ENCODE data around the gene PRR20G. TPM values are rescaled to one million over a fixed set of nuclear protein-coding genes. Genes with fewer than 3 reads are reported as not detected.

Gene PRR20G
- total and polyA plus RNA-seq, 10 of the 15 experiments (the other 5 are each of a cell fraction or from before 2014, with no cell fraction given): not detected

- no TSS peak for BruUV-seq (replicated peaks)
- intact Hi-C loops (cut with micrococcal nuclease; ENCODE audit: unreplicated experiment): no loop called here
- no peak for TF ChIP-seq USF2 (IDR thresholded peaks at IDR 0.05; ENCODE audit: borderline replicate concordance, low read depth, low read length)
- no peak for DNase-seq (ENCODE audit: low read depth, low spot score)
- RAD21 ChIA-PET (ENCODE audit: unreplicated experiment): no interaction called here
- H3K4me1 ChIP-seq (ENCODE audit: control insufficient read depth, insufficient read depth, low read length): no peaks in the 10 kb centered on the region
- H3K79me2 ChIP-seq (ENCODE audit: control insufficient read depth, insufficient read depth, low read length): no peaks in the 10 kb centered on the region
- no peak for FAIRE-seq
- SMC1A ChIA-PET (ENCODE audit: uncharacterized antibody, unreplicated experiment): interaction anchor here (1.7 kb wide), 2 partner anchors 8 to 29 kb away, joined by 4 to 5 read pairs; no protein-coding TSS in a partner anchor
- no peaks in the 10 kb centered on the region for H4K20me1 ChIP-seq (ENCODE audit: control insufficient read depth, insufficient read depth)
- in situ Hi-C loops (cut with MboI): no loop called here
- no peaks in the 10 kb centered on the region for H3K36me3 ChIP-seq (ENCODE audit: control insufficient read depth in 2 of 2, insufficient read depth in 2 of 2, low read length in 1 of 2)
- no peak for ATAC-seq
- H3K4me3 ChIP-seq: no peak overlapping the region
- no peak overlapping the region for H3K9ac ChIP-seq (ENCODE audit: control insufficient read depth, insufficient read depth, low read length)
- H3K27ac ChIP-seq (ENCODE audit: control insufficient read depth, insufficient read depth): no peak overlapping the region
- 0% methylated on average over 1 of the region's 1 CpG for WGBS (ENCODE audit: insufficient coverage, insufficient replicate concordance, low lambda C conversion rate, missing lambda C conversion rate)
- H3K4me2 ChIP-seq (ENCODE audit: control insufficient read depth, insufficient read depth): no peak overlapping the region
- no peak overlapping the region for H2AFZ ChIP-seq (ENCODE audit: control insufficient read depth, low read depth, low read length)
- POLR2A ChIA-PET: no interaction called here
- CTCF ChIA-PET: no interaction called here
- no peaks in the 10 kb centered on the region; a peak in 1 of 4 replicates for H3K27me3 ChIP-seq (replicated peaks in 1 of 2; ENCODE audit: control insufficient read depth in 2 of 2, insufficient read depth in 2 of 2, low read length in 1 of 2)
- H3K9me3 ChIP-seq (replicated peaks; ENCODE audit: control insufficient read depth, insufficient read depth, low read length): peaks cover 3% of the 10 kb centered on the region; the same call in 2 of the 3 replicates
Observed at GRCh38 chr3:127250032-127250431, 37.8 kb downstream of the PRR20G start.

- no peak overlapping the region for H3K9ac ChIP-seq (ENCODE audit: control insufficient read depth, insufficient read depth, low read length)
- ChIA-PET RAD21 (ENCODE audit: unreplicated experiment) (no interaction called here), SMC1A (ENCODE audit: uncharacterized antibody, unreplicated experiment) (no interaction called here), POLR2A (no interaction called here), CTCF (no interaction called here)
- no peaks in the 10 kb centered on the region for H4K20me1 ChIP-seq (ENCODE audit: control insufficient read depth, insufficient read depth)
- ATAC-seq: no peak
- BruUV-seq (replicated peaks): no TSS peak
- WGBS (ENCODE audit: insufficient coverage, insufficient replicate concordance, low lambda C conversion rate, missing lambda C conversion rate): 0% methylated on average over 1 of the region's 1 CpG
- peaks cover 3% of the 10 kb centered on the region; the same call in 2 of the 3 replicates for H3K9me3 ChIP-seq (replicated peaks; ENCODE audit: control insufficient read depth, insufficient read depth, low read length)
- no peak for DNase-seq (ENCODE audit: low read depth, low spot score)
- no peak for FAIRE-seq
- intact Hi-C loops (cut with micrococcal nuclease; ENCODE audit: unreplicated experiment): no loop called here
- no peak overlapping the region for H3K4me3 ChIP-seq
- H3K36me3 ChIP-seq (ENCODE audit: control insufficient read depth in 2 of 2, insufficient read depth in 2 of 2, low read length in 1 of 2): no peaks in the 10 kb centered on the region
- no peaks in the 10 kb centered on the region for H3K4me1 ChIP-seq (ENCODE audit: control insufficient read depth, insufficient read depth, low read length)
- in situ Hi-C loops (cut with MboI): no loop called here
- H3K27me3 ChIP-seq (replicated peaks in 1 of 2; ENCODE audit: control insufficient read depth in 2 of 2, insufficient read depth in 2 of 2, low read length in 1 of 2): no peaks in the 10 kb centered on the region; a peak in 1 of 4 replicates
- no peak overlapping the region for H3K4me2 ChIP-seq (ENCODE audit: control insufficient read depth, insufficient read depth)
- no peak overlapping the region for H2AFZ ChIP-seq (ENCODE audit: control insufficient read depth, low read depth, low read length)
- no peaks in the 10 kb centered on the region for H3K79me2 ChIP-seq (ENCODE audit: control insufficient read depth, insufficient read depth, low read length)
- no peak for TF ChIP-seq MLLT1 (IDR thresholded peaks at IDR 0.05)
- H3K27ac ChIP-seq (ENCODE audit: control insufficient read depth, insufficient read depth): no peak overlapping the region
Observed at GRCh38 chr3:127247292-127247691, 40.6 kb downstream of the PRR20G start.
